Dermis lymphatic vessel endothelial cell (primary cell): ENCODE results near the gene ZBED4. TPM values are rescaled to one million over a fixed set of nuclear protein-coding genes. Genes with fewer than 3 reads are reported as not detected.

ENCODE experiments used
- total RNA-seq: library from RNA; depleted of rRNA; stranded (reverse); fragments of >200 nt; gene quantifications from 2 replicates; pipeline ENCODE4 v1.2.1, GENCODE V29; 2014

ZBED4 gene
- 11.9 and 14.4 TPM in 2 replicates for total RNA-seq

GRCh38 chr22:49852898-49853894 lies at the start of gene ZBED4:
TSS of gene ZBED4 (plus strand) at chr22:49853844. CDS start at chr22:49883663, 29,819 bp downstream.

GRCh38 chr22:49827853-49828598 lies 25.6 kb upstream of the ZBED4 start, which contains the start of gene BRD1:
TSS of gene BRD1 (minus strand) at chr22:49827873. CDS start at chr22:49824317, 3,556 bp downstream.

GRCh38 chr22:49917974-49918910 lies 64.6 kb downstream of the ZBED4 start, which contains the start of the genes ALG12 and CRELD2:
TSS of gene ALG12 (minus strand) at chr22:49918438. CDS start at chr22:49913765, 4,673 bp downstream.
TSS of gene CRELD2 (plus strand) at chr22:49918634. CDS start at chr22:49918770, 136 bp downstream.

Other genes starting within 250 kb of the ZBED4 start
- 21.0 and 26.8 TPM in 2 replicates for gene BRD1, start 26.0 kb upstream of the ZBED4 start, total RNA-seq
- 15.4 and 17.4 TPM in 2 replicates for gene ALG12, start 64.6 kb downstream of the ZBED4 start, total RNA-seq
- 61.8 and 79.5 TPM in 2 replicates for gene CRELD2, start 64.8 kb downstream of the ZBED4 start, total RNA-seq
- gene PIM3, start 106.9 kb downstream of the ZBED4 start, total RNA-seq: 147 and 270 TPM in 2 replicates
- gene IL17REL, start 158.9 kb downstream of the ZBED4 start, total RNA-seq: under 0.01 TPM in 1 of 2 replicates, not detected in the other
- not detected in 2 replicates for gene TTLL8, start 204.5 kb downstream of the ZBED4 start, total RNA-seq
- not detected in 2 replicates for gene MLC1, start 231.6 kb downstream of the ZBED4 start, total RNA-seq
- 26.8 and 32.8 TPM in 2 replicates for gene MOV10L1, start 236.2 kb downstream of the ZBED4 start, total RNA-seq